NCI-H526 treated with DMSO at 0.1 percent for 48 hours (cell line): ENCODE measurements around the gene RAP1A.
"Not testable (repeated sequence)": the region's sequence is repeated elsewhere in the genome, so short reads cannot be mapped to it uniquely, and the experiment has no call there.

Experiments
- DNase-seq: peaks from one replicate; lab custom pipeline; 2025; lab: John Stamatoyannopoulos, UW

RAP1A gene

DNA sequence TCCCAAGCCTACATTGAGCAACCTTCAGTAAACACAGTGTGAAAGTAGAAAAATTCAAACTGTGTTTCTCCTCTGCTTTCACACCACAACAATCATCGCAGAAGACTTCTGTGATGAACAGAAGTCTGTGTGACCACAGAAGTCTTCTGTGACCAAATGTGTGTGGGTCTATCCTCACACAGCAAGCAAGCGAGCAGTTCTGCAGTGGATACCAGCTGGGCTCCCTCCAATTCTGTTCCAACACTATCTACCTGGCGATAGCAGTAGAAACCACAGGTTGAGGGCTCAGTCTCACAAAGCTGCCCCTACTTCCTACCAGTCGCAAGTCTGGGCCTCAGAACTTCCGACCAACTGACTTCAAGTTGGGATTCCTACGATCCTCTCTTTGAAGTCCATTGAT lies 21.0 kb upstream of the RAP1A start:
- no peak for DNase-seq

- DNase-seq = no peak
Observed at GRCh38 chr1:111599781-111600693, 19.6 kb upstream of the RAP1A start.

GRCh38 chr1:111600886-111601386 lies 18.7 kb upstream of the RAP1A start:
- DNase-seq = no peak

GRCh38 chr1:111602302-111602701 lies 17.3 kb upstream of the RAP1A start:
- DNase-seq = no peak

- DNase-seq = no peak
Observed at GRCh38 chr1:111602974-111603373, 16.6 kb upstream of the RAP1A start.

DNA sequence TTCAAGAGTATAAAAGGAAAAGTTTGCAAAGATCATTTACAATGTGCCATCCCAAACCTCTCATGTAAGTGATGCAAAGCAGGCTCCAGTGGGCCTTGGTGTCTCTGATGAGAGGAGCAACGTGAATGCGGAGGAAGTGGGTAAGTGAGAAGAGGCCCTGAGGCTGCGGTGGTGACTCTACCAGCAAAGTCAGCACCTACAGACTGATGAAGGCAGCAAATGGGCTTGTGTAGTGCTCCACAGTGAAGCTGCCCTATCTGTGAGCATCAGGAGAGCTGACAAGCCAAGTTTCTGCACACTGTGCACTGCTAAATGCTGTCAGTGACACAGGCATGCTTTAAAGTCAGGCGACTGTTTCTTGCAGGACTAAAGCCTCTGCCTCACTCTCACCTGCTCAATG lies 15.6 kb upstream of the RAP1A start:
- no peak for DNase-seq

DNA sequence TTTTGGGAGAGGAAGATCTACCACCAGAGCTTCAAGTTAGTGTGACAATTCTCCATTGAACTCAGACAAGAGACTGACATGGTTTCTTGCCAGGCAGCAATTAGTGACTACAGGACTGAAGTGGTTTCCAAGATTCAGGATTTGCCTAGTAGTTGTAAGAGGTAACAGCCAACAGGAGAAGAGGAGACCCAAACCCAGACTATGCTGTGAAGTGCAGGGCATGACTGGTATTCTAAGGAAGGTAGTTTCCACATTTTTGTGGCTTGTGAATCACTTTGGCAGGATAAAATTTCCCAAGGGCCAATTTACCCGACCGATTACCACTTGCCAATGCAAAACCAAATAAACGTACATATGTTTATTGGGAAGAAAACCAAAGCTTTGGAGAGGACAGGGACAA lies 14.7 kb upstream of the RAP1A start:
- DNase-seq = no peak

GRCh38 chr1:111605576-111605975 lies 14.0 kb upstream of the RAP1A start:
- no peak for DNase-seq

DNA sequence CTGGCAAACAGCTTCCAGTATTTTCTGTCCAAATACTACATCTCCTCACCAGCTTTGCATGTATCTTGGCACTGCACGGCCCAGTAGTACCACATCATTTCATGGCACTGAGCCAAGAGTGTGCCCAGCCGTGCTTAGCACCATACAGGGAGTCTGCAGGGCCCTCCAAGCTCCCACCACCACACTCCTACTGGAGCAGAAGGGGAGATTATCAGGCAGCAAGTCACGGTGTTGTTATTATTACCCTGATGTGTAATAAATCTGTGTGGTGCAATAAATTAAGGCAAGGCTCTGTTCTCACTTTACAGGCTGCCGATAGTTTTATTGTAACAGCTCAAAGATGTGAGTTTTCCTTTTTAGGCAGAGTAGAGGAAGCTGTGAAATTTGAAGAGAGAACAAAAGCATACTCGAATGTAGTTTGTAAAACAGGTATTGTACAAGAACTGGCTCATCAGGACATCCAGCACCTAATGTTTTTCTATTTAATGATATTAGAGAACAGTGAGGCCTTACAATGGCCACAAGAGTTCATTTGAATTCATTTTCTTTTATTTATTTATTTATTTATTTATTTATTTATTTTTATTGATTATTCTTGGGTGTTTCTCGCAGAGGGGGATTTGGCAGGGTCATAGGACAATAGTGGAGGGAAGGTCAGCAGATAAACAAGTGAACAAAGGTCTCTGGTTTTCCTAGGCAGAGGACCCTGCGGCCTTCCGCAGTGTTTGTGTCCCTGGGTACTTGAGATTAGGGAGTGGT lies 13.0 kb upstream of the RAP1A start:
- DNase-seq = not testable (repeated sequence)

- DNase-seq = not testable (repeated sequence)
Observed at GRCh38 chr1:111608528-111608927, 11.1 kb upstream of the RAP1A start.

DNA sequence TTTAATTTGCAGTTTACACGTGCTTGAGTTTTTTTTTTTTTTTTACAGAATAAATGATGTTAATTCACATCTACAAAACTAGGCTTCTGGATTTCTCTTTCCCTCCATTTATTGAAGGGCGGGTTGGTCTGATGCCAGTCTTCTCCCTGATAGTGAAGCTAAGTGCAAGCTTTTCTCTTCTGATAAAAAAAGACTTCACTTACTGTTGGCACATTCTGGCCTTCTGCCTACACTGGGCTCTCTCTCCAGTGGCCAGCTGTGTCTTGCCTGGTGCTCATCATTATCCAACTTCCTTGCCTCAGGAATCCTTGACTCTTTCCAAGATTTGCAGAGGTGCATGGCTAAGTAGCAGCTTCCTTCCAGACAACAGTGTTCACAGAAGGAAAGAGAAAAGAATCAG lies 7.6 kb upstream of the RAP1A start:
- DNase-seq = no peak

DNA sequence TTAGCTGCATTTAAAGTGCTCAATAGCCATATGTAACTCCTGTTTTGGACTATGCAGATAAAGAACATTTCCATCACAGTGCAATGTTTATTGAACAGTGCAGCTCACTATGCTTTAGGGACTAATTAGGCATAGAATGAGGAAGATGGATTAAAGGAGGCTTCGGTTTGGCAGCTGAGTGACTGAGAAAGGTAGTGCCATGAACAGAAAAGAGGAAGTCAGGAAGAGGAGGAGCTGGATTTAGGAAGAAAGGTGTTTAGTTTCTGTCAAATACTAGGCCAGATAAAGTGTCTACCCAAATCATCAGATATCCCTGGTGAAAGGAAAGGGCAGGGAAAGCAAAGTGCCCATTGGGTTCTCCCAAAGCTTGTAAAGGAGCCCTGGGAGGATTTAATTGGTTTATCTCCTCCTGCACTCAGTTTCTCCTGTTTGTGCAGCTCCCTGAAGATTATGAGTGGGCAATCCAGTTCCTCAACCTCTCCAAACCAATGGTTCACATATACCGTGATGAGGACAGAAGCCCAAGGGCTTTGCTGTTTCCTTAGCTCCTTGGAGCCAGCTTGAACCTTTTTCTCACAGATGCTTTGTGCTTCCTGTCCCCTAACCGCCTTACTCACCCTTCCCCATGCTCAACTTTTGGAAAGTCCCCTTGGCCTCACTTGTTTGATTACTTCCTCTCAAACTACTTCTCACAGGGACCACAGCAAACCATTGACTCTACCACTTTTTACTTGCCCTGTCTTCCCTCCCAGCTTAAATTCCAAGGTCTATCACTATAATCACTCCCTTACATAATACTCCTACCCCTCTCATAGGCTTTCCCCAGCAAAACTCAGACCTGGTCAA lies 3.5 kb upstream of the RAP1A start:
- no peak for DNase-seq

DNA sequence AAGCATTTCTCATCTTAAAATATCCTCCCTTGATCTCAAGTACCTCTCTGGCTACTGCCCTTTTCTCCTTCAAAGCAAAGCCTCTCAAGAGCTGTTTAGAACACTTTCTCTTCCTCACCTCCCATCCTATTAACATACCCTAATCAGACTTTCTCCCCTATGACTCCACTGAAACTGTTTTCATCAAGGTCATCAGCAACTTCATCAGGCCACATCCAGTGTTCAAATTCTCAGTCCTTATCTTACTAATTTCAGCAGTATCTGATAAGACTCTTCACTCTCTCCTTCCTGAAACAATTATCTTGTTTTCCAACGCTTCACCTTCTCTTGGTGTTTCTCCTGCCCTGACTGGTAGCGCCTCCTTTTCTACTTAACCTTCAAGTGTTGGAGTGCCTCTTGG lies 1.5 kb upstream of the RAP1A start:
- no peak for DNase-seq

DNA sequence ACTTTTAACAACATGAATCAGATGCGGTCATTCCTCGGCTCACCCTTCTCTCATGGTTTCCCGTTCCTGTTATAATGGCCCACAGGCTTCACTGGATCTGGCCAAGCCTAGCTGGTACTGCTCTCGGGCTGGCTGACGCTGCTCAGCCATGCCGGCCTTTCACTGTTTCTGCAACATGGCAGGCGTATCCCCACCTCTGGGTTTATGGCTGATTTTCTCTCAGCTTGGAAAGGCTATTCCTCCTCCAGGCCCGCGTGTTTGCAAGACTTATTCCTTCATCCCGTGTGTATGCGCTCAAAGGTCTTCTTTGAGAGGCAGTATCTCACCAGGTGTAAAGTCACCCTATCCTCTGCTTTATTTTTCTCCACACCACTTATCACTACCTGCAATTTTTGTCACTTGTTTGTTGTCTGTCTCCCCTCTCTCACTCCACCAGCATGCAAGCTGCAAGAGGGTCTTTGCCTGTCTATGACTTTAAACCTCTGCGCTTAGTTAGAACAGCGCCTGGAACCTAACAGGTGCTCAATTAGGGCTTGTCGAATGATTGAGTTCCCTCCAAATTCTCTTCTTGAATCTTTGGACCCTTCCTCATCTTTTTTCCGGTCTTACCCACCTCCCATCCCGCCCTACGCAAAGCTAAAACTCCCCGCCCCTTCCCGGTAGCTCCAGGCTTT lies 491 bp upstream of the RAP1A start:
- DNase-seq = no peak

DNA sequence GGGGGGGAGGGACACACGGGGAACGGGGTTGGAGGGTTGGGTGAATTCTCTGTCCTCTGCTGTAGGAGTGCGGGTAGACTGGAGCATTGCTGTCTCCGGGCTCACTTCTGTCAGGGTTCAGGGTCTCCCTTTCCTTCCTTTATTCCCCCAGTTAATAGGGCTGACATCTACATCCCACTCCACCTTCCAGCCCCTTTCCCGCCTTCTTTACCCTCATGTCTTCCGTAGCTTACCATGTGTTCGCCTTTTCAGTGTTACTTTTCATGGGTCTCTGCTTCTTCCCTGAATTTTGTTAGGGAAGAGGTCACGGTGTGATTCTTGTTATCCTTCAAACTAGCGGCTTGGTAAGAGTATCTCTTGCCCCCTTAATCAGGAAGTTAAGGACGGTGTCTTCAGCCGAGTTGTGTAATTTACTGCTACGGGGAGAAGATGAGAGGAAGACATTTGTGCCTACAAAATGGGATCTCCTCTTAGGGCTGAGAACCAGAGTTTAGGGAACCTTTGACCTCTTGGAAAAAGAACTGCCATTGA lies 917 bp downstream of the RAP1A start:
- DNase-seq = no peak

DNA sequence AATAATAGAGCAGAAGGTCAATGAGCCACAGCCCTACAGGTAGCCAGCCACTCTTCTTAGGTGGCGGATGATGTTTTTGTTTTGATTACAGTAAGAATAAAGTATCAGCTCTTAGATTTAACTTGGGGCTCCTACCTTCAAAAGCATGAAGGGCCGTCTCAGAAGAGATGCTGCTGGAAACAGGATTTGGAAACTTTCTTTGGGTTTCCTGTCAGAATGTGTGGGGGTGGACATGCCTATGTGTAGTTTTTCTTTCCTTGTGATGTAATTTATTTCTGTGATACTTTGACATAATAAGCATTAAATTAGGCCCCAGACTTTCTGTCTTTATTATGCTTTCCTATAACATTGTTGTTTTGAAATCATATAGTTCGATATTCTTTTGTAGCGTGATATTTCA lies 1.5 kb downstream of the RAP1A start:
- DNase-seq = no peak

DNA sequence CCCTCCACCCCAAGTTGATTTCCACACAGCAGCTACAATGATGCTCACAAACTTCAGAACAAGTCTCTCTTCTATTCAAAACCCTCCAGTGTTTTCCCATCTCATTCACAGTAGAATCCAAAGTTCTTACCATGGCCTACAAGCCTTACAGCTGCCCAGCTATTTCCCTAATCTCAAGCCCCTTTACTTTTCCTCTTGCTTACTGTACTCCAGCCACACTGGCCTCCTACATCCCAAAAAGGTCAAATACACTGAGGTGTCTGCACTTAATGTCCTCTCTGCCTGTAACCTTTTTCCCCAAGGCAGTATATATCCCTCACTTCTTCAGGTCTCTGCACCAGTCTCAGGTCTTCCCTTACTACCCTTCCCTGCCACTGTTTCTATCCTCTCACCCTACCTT lies 2.6 kb downstream of the RAP1A start:
- no peak for DNase-seq

DNA sequence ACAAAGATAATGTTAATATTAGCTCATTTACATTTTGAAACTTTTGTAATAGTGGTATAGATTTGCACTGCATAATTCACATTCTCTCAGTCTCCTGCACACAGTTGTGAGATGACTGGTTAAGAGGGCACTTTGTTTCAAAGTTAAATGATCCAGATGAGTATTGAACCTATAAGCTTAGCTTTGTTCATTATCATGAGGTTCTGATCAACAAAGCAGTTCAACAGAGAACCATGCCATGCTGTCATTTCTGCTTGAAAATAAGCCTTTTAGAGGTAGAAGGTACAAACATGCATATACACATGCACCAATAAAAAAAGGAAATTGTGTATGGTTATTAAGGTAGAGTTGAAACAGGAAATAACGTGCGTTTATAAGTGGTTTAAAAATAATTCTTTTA lies 4.8 kb downstream of the RAP1A start:
- DNase-seq = no peak

DNA sequence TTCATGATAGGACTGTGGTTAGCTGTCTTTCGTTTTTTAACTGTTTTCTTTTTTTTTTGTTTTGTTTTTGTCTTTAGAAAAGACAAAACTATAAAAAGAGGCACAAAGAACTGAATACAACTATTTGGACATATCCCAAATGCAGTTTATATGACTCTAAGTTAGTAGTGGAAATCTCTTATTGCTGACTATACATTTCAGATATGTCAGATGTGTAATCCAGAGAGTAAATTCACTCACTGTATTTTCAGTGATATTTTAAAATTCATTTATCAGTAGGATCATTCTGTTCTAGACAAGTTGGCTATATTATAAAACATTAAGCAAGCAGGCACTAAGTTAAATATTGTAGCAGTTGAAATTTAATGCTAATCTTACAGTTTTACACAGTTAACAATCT lies 5.7 kb downstream of the RAP1A start:
- DNase-seq = no peak

DNA sequence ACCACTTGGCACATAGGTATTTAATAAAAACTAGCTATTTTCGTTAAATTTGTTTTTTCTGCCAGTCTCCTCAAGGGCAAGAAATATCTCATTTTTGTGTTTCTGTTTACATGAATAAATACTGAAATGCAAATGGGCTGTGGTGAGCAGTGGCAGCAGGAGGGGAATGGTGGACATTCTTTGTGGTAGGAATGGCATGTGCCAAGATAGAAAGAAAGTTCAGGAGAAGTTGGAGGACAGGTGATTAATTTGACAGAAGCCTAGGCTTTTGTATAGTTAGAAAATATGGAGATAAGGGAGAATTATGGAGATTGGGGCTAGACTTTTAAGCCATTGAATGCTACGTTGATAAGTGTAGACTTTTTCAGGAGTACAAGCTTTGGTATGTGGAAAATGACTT lies 8.6 kb downstream of the RAP1A start:
- no peak for DNase-seq

DNA sequence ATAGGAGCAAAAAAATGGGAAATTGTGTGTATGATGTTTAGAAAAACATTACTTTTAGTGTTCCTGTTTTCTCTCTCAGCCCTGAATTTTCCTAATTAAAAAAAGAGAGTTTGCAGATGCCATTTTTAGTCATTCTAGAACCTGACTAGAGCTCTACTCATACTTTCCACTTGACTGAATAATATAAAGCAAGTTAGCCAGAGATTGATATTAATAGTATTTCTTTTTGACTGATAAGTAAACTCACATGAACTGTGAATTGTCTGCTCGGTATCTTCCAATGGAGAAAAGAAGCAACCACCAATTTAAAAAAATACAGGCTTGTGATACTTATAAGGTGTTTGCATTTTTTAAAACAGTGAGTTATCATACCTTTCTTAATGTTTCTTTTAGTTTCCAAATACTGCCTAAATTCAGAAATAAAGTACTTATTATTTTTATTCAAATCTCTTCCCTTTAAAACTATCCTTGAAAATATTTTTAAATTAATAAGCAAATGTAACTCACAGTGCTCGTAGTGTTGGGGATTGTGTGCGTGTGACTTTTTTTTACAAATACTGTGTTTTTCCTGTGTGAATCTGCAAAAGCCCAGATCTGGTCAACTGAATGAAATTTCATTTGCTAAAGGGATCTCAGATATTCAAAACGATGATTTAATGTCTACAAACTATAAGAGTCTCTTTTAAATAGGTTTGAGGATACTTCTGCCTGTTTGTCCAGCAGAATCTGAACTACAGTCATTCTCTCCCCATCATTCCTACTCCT lies 9.8 kb downstream of the RAP1A start:
- no peak for DNase-seq
